Right lobe of liver (tissue), 4 donors: ENCODE data around the gene CACNA1C.

Experiments used
- CTCF ChIP-seq, 4 donors: fragments of 200-600 bp in 3 of 4; fragments of 450-650 bp in 1 of 4; IDR thresholded peaks; one replicate each; pipeline versions ENCODE4 v1.5.1 to v1.8.0; 2016 to 2022; ENCODE audit warnings: antibody characterized with exemption in 4 of 4, mild to moderate bottlenecking in 2 of 4
- POLR2A ChIP-seq: fragments of 450-650 bp; IDR thresholded peaks from one replicate; pipeline ENCODE4 v1.6.1; 2017; ENCODE audit warnings: antibody characterized with exemption, mild to moderate bottlenecking
- donor health status: DM: no; HTN: no; CAD: no.
- donor health status: DM: no; HTN: no; CAD: no.
- donor health status: DM: no; HTN: yes; CAD: no.

DNA sequence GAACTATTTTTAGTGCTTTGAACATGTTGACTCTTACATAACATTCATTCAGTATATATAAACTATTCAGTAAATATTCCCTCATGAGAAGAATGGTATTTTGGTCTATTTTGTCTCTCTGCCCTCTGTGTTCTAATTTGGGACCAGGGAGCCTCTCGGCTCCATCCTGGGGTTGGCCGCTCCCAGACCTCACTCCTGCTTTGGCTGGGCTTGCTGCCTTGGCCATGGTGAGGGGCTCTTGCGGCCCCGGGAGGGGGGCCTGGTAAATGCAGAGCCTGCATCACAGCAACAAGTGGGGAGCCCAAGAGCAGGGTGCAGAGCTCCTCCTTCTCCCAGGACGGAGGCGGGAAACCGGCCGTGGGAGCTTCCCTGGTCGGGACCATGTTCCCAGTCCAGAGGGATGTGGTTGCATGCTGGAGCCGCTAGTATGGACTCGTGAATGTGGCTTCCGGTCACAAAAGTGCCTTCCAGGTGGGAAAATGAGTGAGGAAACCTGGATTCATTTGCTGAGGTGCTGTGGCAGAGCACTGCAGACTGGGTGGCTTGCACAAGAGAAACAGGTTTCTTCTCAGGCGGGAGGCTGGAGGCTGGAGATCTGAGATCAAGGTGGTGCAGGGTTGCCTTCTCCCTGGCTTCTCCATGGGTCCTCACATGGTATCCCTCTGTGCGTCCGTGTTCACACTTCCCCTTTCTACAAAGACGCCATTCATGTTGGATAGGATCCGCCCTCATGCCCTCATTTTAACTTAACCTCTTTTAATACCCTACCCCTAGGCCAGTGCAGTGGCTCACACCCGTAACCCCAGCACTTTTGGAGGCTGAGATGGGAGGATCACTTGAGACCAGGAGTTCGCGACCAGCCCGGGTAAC lies 250.2 kb downstream of the CACNA1C start:
- TF ChIP-seq CTCF (IDR thresholded peaks at IDR 0.05) (no peak), POLR2A (no peak)
